Measurements from ENCODE around the gene BAIAP2.
"Not testable (repeated sequence)": the region's sequence is repeated elsewhere in the genome, so short reads cannot be mapped to it uniquely, and the experiment has no call there.

Gene BAIAP2

GRCh38 chr17:81002409-81003361 lies 32.3 kb upstream of the BAIAP2 start:
- DNase-seq, result peak; percentile 10

- no peak for DNase-seq
These were observed 31.1 kb upstream of the BAIAP2 start for GRCh38 chr17:81003711-81004475.

- no peak for DNase-seq
These were observed 28.1 kb upstream of the BAIAP2 start for GRCh38 chr17:81006891-81007290.

- no peak for DNase-seq
These were observed 26.8 kb upstream of the BAIAP2 start for GRCh38 chr17:81008140-81008539.

- DNase-seq, result no peak
These were observed 25.8 kb upstream of the BAIAP2 start for GRCh38 chr17:81009136-81009535.

- DNase-seq, result no peak
These were observed 24.0 kb upstream of the BAIAP2 start for GRCh38 chr17:81010935-81011334.

- no peak for DNase-seq
These were observed 23.0 kb upstream of the BAIAP2 start for GRCh38 chr17:81011951-81012350.

GRCh38 chr17:81012574-81013447 lies 22.1 kb upstream of the BAIAP2 start:
- no peak for DNase-seq

GRCh38 chr17:81013642-81014041 lies 21.3 kb upstream of the BAIAP2 start:
- DNase-seq, result no peak

GRCh38 chr17:81015136-81015535 lies 19.8 kb upstream of the BAIAP2 start:
- no peak for DNase-seq

GRCh38 chr17:81016575-81016974 lies 18.4 kb upstream of the BAIAP2 start:
- DNase-seq, result no peak

- DNase-seq, result not testable (repeated sequence)
These were observed 17.6 kb upstream of the BAIAP2 start for GRCh38 chr17:81017330-81017729.

- no peak for DNase-seq
These were observed 16.7 kb upstream of the BAIAP2 start for GRCh38 chr17:81018044-81018802.

GRCh38 chr17:81019563-81020442 lies 15.1 kb upstream of the BAIAP2 start:
- DNase-seq, result no peak

GRCh38 chr17:81020443-81020766 lies 14.5 kb upstream of the BAIAP2 start:
- no peak for DNase-seq

- no peak for DNase-seq
These were observed 14.0 kb upstream of the BAIAP2 start for GRCh38 chr17:81020767-81021497.

- DNase-seq, result no peak
These were observed 13.2 kb upstream of the BAIAP2 start for GRCh38 chr17:81021531-81022343.

GRCh38 chr17:81022344-81022676 lies 12.6 kb upstream of the BAIAP2 start:
- no peak for DNase-seq

- no peak for DNase-seq
These were observed 9.7 kb upstream of the BAIAP2 start for GRCh38 chr17:81025065-81025740.
